Measurements from ENCODE around the gene PHAF1.

The PHAF1 gene

GRCh38 chr16:67150833-67151396 is 41.2 kb downstream of the PHAF1 start, which contains the start of gene B3GNT9:
Gene B3GNT9, minus strand, starts transcription at chr16:67150998. Its CDS starts 513 bp downstream, at chr16:67150485.
- peak within 1 kb of the TSS; percentile 53 for H3K4me3 ChIP-seq (ENCODE audit: low read length)
- TF ChIP-seq, protein P1, sequence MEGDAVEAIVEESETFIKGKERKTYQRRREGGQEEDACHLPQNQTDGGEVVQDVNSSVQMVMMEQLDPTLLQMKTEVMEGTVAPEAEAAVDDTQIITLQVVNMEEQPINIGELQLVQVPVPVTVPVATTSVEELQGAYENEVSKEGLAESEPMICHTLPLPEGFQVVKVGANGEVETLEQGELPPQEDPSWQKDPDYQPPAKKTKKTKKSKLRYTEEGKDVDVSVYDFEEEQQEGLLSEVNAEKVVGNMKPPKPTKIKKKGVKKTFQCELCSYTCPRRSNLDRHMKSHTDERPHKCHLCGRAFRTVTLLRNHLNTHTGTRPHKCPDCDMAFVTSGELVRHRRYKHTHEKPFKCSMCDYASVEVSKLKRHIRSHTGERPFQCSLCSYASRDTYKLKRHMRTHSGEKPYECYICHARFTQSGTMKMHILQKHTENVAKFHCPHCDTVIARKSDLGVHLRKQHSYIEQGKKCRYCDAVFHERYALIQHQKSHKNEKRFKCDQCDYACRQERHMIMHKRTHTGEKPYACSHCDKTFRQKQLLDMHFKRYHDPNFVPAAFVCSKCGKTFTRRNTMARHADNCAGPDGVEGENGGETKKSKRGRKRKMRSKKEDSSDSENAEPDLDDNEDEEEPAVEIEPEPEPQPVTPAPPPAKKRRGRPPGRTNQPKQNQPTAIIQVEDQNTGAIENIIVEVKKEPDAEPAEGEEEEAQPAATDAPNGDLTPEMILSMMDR (conservative IDR thresholded peaks at IDR 0.05; ENCODE audit: low read depth, low read length) = no peak
- DNase-seq (ENCODE audit: low read depth) = no peak

- no peak for DNase-seq (ENCODE audit: low read depth)
- TF ChIP-seq, protein P1 (conservative IDR thresholded peaks at IDR 0.05; ENCODE audit: low read depth, low read length) = no peak
- H3K4me3 ChIP-seq (ENCODE audit: low read length) = no peak overlapping the region
Observed at GRCh38 chr16:67151431-67152097, 41.8 kb downstream of the PHAF1 start.

DNA sequence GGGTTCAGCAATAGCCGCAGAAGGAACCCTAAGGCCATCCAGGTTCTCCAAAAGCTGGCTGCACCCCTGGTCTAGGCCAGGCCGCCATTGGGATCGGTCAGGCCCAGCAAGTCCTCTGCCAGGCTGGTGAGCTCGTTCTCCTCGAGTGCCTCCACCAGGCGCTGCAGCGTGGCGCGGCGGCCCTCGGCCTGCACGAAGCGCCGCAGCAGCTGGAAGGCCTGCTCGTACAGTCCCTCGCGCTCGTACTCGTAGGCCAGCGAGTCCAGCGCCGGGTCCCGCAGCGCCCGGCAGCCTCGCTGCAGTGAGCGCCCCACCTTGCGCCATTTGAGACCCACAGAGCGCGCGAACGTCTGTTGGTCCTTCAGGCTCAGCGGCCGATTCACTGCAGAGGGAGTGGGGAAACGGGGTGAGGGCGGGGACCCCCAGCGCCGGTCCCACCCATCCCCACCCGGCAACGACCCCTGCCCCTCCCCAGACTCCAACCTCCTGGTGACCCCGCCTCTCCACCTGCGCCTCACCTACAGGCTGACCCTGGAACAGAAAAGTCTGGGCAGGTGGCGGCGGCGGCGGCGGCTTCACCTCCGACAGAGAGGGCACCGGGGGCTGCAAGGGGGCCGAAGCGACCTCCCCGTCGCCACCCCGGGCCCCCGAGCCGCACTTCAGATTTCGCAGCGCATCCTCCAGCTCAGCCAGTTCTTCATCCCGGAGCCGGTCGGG is 45.0 kb downstream of the PHAF1 start:
- peak overlapping the region; percentile 20 for H3K4me3 ChIP-seq (ENCODE audit: low read length)
- TF ChIP-seq, protein P1 (conservative IDR thresholded peaks at IDR 0.05; ENCODE audit: low read depth, low read length) = no peak
- DNase-seq (ENCODE audit: low read depth) = no peak

DNA sequence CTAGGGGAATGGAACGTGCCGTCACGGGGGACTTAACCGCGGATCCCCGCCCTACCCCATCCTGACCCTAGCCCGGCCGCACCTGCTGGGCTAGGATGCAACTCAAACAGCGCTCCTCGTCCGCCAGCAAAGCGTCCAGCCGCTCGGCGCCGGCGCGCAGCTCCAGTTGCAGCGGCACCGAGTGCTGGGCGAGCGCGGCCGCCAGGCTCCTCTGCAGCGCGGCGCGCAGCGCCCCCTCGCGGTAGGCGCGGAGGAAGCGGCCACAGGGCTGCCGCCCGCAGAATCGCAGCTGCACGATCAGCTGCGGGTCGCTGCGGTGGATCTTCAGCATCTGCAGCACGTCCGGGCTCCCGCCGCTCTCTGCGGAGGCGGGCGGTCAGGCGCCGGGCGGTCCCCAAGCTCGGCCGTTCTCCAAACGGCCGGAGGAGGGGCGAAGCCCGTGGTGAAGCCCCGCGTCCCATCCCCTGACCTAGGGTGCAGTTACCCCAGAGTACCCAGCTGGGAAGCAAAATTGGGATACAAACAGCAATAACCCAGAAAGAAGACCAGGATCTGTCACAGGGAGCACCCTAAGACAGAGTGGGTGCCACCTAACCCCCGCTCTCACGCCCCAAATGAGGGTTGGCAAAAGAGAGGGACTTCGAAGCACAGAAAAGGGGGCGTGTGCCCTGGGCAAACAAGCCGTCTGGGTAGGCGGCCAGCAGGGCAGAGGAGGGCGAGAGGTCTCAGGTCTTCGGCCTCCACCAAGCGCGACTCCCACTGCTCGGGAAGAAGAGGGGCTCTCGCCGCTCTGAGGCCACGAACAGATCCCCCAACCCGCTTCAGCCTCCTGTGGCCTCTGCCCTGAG is 45.8 kb downstream of the PHAF1 start:
- DNase-seq (ENCODE audit: low read depth) = no peak
- TF ChIP-seq, protein P1 (conservative IDR thresholded peaks at IDR 0.05; ENCODE audit: low read depth, low read length) = peak; percentile 72
- H3K4me3 ChIP-seq (ENCODE audit: low read length) = peak overlapping the region; percentile 20

- DNase-seq (ENCODE audit: low read depth) = no peak
- TF ChIP-seq, protein P1 (conservative IDR thresholded peaks at IDR 0.05; ENCODE audit: low read depth, low read length) = no peak
- no peak overlapping the region for H3K4me3 ChIP-seq (ENCODE audit: low read length)
Observed at GRCh38 chr16:67156143-67156844, 46.6 kb downstream of the PHAF1 start.

DNA sequence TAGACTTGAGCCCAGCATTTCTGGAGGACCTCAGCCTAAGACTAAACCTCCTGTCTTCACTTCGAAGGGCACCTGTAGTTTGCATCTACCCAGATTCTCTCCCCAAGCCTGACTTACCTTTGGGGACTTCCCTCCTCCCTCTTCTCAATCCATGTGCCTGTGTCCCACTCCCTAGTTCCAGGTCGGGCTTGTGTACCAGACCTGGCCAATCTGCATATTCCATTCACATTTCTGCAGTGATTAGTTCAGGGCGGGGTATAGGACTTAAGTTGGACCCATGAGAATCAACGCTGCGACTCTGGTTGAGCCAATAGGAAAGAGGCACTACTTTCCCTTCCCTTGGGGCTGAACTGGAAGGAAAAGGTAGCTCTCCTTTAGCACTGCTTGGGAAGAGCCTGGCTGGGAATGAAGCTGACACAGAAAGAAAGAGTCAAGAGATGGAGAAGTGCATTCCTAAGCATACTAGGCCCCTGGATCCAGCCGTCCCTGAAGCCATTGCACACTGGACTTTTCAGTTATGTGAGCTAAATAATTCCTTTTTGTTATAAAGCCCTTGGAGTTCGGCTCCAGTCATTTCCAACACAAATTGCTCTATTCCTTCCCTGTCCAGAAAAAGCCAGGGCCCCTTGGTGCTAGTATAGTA is 47.5 kb downstream of the PHAF1 start:
- no peak for DNase-seq (ENCODE audit: low read depth)
- TF ChIP-seq, protein P1 (conservative IDR thresholded peaks at IDR 0.05; ENCODE audit: low read depth, low read length) = no peak
- no peak overlapping the region for H3K4me3 ChIP-seq (ENCODE audit: low read length)

Data from retinal pigment epithelial cell (primary cell).